ENCODE results near the gene DISC1. TPM values are rescaled to one million over a fixed set of nuclear protein-coding genes. Genes with fewer than 3 reads are reported as not detected.

The DISC1 gene
- total RNA-seq, 1 experiment from 2014 or later, result 0.36 TPM

DNA sequence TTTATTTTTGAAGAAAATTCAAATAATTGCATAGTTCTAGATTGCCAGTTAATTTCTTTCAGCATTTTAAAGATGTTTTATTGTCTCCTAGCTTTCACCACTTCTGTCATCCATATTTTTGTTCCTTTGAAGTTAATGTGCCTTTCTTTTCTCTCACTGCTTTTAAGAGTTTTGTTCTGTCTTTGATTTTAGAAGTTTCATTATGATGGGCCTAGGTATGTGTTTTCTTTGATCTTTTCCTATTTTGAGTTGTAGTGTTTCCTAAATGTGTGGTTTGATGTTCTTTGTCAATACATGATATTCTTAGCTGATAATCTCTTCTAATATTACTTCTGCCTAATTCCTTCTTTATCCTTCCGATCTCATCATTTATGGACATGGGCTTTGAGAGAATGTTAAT is 378.7 kb downstream of the DISC1 start:
- Histone ChIP-seq H3K4me3 (ENCODE audit: low read depth in 2 of 2, low read length in 2 of 2) (no peak overlapping the region), H3K27me3 (ENCODE audit: control insufficient read depth, insufficient read depth, low read length) (no peaks in the 10 kb centered on the region), H3K36me3 (ENCODE audit: control insufficient read depth, insufficient read depth, low read length) (no peaks in the 10 kb centered on the region), H3K9me3 (ENCODE audit: control insufficient read depth, insufficient read depth, low read depth, low read length) (no peaks in the 10 kb centered on the region), H3K27ac (ENCODE audit: low read length) (no peak overlapping the region), H3K4me1 (ENCODE audit: control insufficient read depth, insufficient read depth, low read length) (no peaks in the 10 kb centered on the region)
- BruUV-seq (replicated peaks), result no TSS peak
- CTCF ChIA-PET, result no interaction called here
- in situ Hi-C loops (cut with HindIII; ENCODE audit: low pct_unique_long_range_greater_than_20kb, low sequenced_read_pairs), result no loop called here
- TF ChIP-seq SIN3A (IDR thresholded peaks at IDR 0.05; ENCODE audit: borderline replicate concordance, insufficient read depth, low read depth, low read length) (no peak), REST (IDR thresholded peaks at IDR 0.05; ENCODE audit: insufficient read depth in 1 of 2, low read depth in 2 of 2, low read length in 1 of 2) (no peak), POLR2AphosphoS5 (IDR thresholded peaks at IDR 0.05; ENCODE audit: low read depth, low read length) (no peak), TCF7L2 (IDR thresholded peaks at IDR 0.05; ENCODE audit: low read depth, low read length) (no peak)
- TF ChIP-seq, protein P1, sequence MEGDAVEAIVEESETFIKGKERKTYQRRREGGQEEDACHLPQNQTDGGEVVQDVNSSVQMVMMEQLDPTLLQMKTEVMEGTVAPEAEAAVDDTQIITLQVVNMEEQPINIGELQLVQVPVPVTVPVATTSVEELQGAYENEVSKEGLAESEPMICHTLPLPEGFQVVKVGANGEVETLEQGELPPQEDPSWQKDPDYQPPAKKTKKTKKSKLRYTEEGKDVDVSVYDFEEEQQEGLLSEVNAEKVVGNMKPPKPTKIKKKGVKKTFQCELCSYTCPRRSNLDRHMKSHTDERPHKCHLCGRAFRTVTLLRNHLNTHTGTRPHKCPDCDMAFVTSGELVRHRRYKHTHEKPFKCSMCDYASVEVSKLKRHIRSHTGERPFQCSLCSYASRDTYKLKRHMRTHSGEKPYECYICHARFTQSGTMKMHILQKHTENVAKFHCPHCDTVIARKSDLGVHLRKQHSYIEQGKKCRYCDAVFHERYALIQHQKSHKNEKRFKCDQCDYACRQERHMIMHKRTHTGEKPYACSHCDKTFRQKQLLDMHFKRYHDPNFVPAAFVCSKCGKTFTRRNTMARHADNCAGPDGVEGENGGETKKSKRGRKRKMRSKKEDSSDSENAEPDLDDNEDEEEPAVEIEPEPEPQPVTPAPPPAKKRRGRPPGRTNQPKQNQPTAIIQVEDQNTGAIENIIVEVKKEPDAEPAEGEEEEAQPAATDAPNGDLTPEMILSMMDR (IDR thresholded peaks at IDR 0.05), result no peak
- ATAC-seq (no peak), DNase-seq (ENCODE audit: low read depth, low spot score) (no peak)
- POLR2A ChIA-PET, result no interaction called here
- intact Hi-C loops (cut with micrococcal nuclease; ENCODE audit: unreplicated experiment), result no loop called here

- in situ Hi-C loops (cut with HindIII; ENCODE audit: low pct_unique_long_range_greater_than_20kb, low sequenced_read_pairs), result no loop called here
Measured at GRCh38 chr1:232009741-232010140, 383.2 kb downstream of the DISC1 start.

More at GRCh38 chr1:232009741-232010140, 383.2 kb downstream of the DISC1 start:
- TF ChIP-seq, protein P1 (IDR thresholded peaks at IDR 0.05), result no peak
- no peak for TF ChIP-seq SIN3A (IDR thresholded peaks at IDR 0.05; ENCODE audit: borderline replicate concordance, insufficient read depth, low read depth, low read length)
- TF ChIP-seq REST (IDR thresholded peaks at IDR 0.05; ENCODE audit: insufficient read depth in 1 of 2, low read depth in 2 of 2, low read length in 1 of 2), result no peak
- no peak for TF ChIP-seq POLR2AphosphoS5 (IDR thresholded peaks at IDR 0.05; ENCODE audit: low read depth, low read length)
- TF ChIP-seq TCF7L2 (IDR thresholded peaks at IDR 0.05; ENCODE audit: low read depth, low read length), result no peak
- no peak for ATAC-seq
- H3K9me3 ChIP-seq (ENCODE audit: control insufficient read depth, insufficient read depth, low read depth, low read length), result no peaks in the 10 kb centered on the region
- ChIA-PET POLR2A (no interaction called here), CTCF (no interaction called here)
- DNase-seq (ENCODE audit: low read depth, low spot score), result no peak
- H3K4me1 ChIP-seq (ENCODE audit: control insufficient read depth, insufficient read depth, low read length), result no peaks in the 10 kb centered on the region
- intact Hi-C loops (cut with micrococcal nuclease; ENCODE audit: unreplicated experiment), result no loop called here
- no peak overlapping the region for H3K4me3 ChIP-seq (ENCODE audit: low read depth in 2 of 2, low read length in 2 of 2)
- no TSS peak for BruUV-seq (replicated peaks)
- no peaks in the 10 kb centered on the region; the same call in 1 of the 2 replicates for H3K27me3 ChIP-seq (ENCODE audit: control insufficient read depth, insufficient read depth, low read length)
- H3K27ac ChIP-seq (ENCODE audit: low read length), result no peak overlapping the region
- no peaks in the 10 kb centered on the region for H3K36me3 ChIP-seq (ENCODE audit: control insufficient read depth, insufficient read depth, low read length)
